ENCODE results near the gene KRT73. TPM values are rescaled to one million over a fixed set of nuclear protein-coding genes. Genes with fewer than 3 reads are reported as not detected.

KRT73 gene
- total and polyA plus RNA-seq, 2 of the 8 experiments (the other 6 are each of a cell fraction or from before 2014, with no cell fraction given), result not detected

- Histone ChIP-seq H2AFZ (ENCODE audit: low read length) (no peak overlapping the region), H3K79me1 (ENCODE audit: low read depth, low read length) (no peaks in the 10 kb centered on the region; the same call in 1 of the 2 replicates), H3K14ac (ENCODE audit: insufficient read length) (no peak overlapping the region), H3K79me2 (ENCODE audit: control insufficient read depth in 1 of 2, insufficient read depth in 2 of 2, low read length in 2 of 2) (no peaks in the 10 kb centered on the region), H3K4me3 (ENCODE audit: extremely low read depth in 1 of 4, insufficient read depth in 2 of 4, low read depth in 3 of 4, low read length in 4 of 4) (no peak overlapping the region), H4K91ac (replicated peaks; ENCODE audit: insufficient read length, low read length) (no peak overlapping the region), H2BK5ac (ENCODE audit: low read depth, low read length) (no peak overlapping the region), H3K27me3 (replicated peaks in 1 of 4; ENCODE audit: control insufficient read depth in 3 of 4, extremely low read depth in 1 of 4, insufficient read depth in 3 of 4, low read length in 3 of 4) (no peaks in the 10 kb centered on the region; a peak in 2 of 7 replicates), H2AK5ac (ENCODE audit: low read depth, low read length) (no peak overlapping the region), H3K9ac (replicated peaks in 1 of 4; ENCODE audit: extremely low read depth in 1 of 4, low read depth in 3 of 4, low read length in 3 of 4) (no peak overlapping the region), H3K4me1 (replicated peaks in 1 of 4; ENCODE audit: control insufficient read depth in 3 of 4, insufficient read depth in 4 of 4, low read length in 3 of 4) (no peaks in the 10 kb centered on the region), H4K5ac (ENCODE audit: insufficient read length, low read depth, low read length) (no peak overlapping the region), H3K4ac (replicated peaks; ENCODE audit: insufficient read length, low read depth, low read length) (no peak overlapping the region), H3K56ac (replicated peaks; ENCODE audit: insufficient read length, low read depth, low read length) (no peak overlapping the region), H2BK20ac (ENCODE audit: low read length) (no peak overlapping the region), H2BK15ac (ENCODE audit: low read length) (no peak overlapping the region), H4K8ac (ENCODE audit: extremely low read depth, insufficient read depth, low read length) (no peak overlapping the region), H3K18ac (ENCODE audit: extremely low read depth, low read length) (no peak overlapping the region), H3K4me2 (ENCODE audit: insufficient read depth in 1 of 2, low read depth in 2 of 2, low read length in 2 of 2) (no peak overlapping the region), H3K23ac (ENCODE audit: insufficient read length) (no peak overlapping the region), H2BK120ac (replicated peaks; ENCODE audit: low read depth, low read length) (no peak overlapping the region), H3K23me2 (ENCODE audit: low read depth, low read length) (no peaks in the 10 kb centered on the region), H2BK12ac (ENCODE audit: low read depth, low read length) (no peak overlapping the region), H3K36me3 (ENCODE audit: control insufficient read depth in 2 of 4, insufficient read depth in 4 of 4, low read length in 3 of 4) (no peaks in the 10 kb centered on the region), H4K20me1 (replicated peaks in 1 of 2; ENCODE audit: control insufficient read depth in 1 of 2, insufficient read depth in 2 of 2, low read length in 2 of 2) (no peaks in the 10 kb centered on the region), H3K9me3 (ENCODE audit: insufficient read depth in 2 of 2, low read depth in 1 of 2, low read length in 1 of 2) (no peaks in the 10 kb centered on the region), H3K27ac (ENCODE audit: low read depth, low read length) (no peak overlapping the region)
- ChIA-PET CTCF (ENCODE audit: partially characterized antibody) (interaction anchor here (1.1 kb wide), 1 partner anchor 247 kb away, joined by 3 read pairs; no protein-coding TSS in a partner anchor), POLR2A (ENCODE audit: partially characterized antibody) (no interaction called here)
- TF ChIP-seq ZNF274 (IDR thresholded peaks at IDR 0.05; ENCODE audit: borderline replicate concordance, extremely low read depth, low read length) (no peak), SRF (IDR thresholded peaks at IDR 0.05; ENCODE audit: low read depth, low read length) (no peak), SIRT6 (IDR thresholded peaks at IDR 0.05; ENCODE audit: low read length) (no peak), RBBP5 (IDR thresholded peaks at IDR 0.05; ENCODE audit: borderline replicate concordance, low read depth, low read length) (no peak), ATF3 (IDR thresholded peaks at IDR 0.05; ENCODE audit: insufficient read depth, low read depth, low read length) (no peak), E2F6 (IDR thresholded peaks at IDR 0.05) (no peak), RNF2 (IDR thresholded peaks at IDR 0.05; ENCODE audit: borderline replicate concordance, low read depth, low read length, missing control alignments, poor library complexity, severe bottlenecking) (no peak), BCL11A (IDR thresholded peaks at IDR 0.05; ENCODE audit: low read depth in 2 of 2, low read length in 2 of 2) (no peak), YY1 (IDR thresholded peaks at IDR 0.05; ENCODE audit: low read depth, low read length) (no peak)
- FAIRE-seq, result no peak
- 62% methylated on average over 4 of the region's 4 CpGs; no CpG with 5 or more reads in 1 of the 2 experiments for WGBS, 2 experiments (ENCODE audit: extremely low coverage in 1 of 2, insufficient coverage in 1 of 2, insufficient read length in 1 of 2, insufficient replicate concordance in 2 of 2, low coverage in 1 of 2, low lambda C conversion rate in 2 of 2, missing lambda C conversion rate in 1 of 2)
- DNase-seq (ENCODE audit: low read depth in 1 of 2, low spot score in 2 of 2), result peak in 1 of 2 experiments; percentile 7
Measured at GRCh38 chr12:52631264-52631663, 12.9 kb upstream of the KRT73 start.

Measured in H1 (cell line).